Mesothelial cell of epicardium (in vitro differentiated cells): ENCODE data around the gene STK38L. TPM values are rescaled to one million over a fixed set of nuclear protein-coding genes. Genes with fewer than 3 reads are reported as not detected.

Experiments
- DNase-seq, 2 experiments: peaks; one replicate each; pipeline ENCODE4 v3.0.0; 2021; ENCODE audit warnings: low spot score in 2 of 2; ENCODE audit not compliant: unreplicated experiment in 2 of 2
- H3K27ac Mint-ChIP-seq: 2 replicates; pipeline ENCODE4 v1.8.0; 2021; ENCODE audit warnings: mixed read lengths
- H3K27me3 Mint-ChIP-seq: 2 replicates; pipeline ENCODE4 v1.8.0; 2021; ENCODE audit warnings: low read depth, mixed read lengths
- H3K36me3 Mint-ChIP-seq: 2 replicates; pipeline ENCODE4 v1.8.0; 2021; ENCODE audit warnings: mixed read lengths
- H3K4me1 Mint-ChIP-seq: 2 replicates; pipeline ENCODE4 v1.8.0; 2021; ENCODE audit warnings: mixed read lengths
- H3K4me3 Mint-ChIP-seq: 2 replicates; pipeline ENCODE4 v1.8.0; 2021; ENCODE audit warnings: mild to moderate bottlenecking, moderate library complexity, mixed read lengths
- H3K9me3 Mint-ChIP-seq: 2 replicates; pipeline ENCODE4 v1.8.0; 2021; ENCODE audit warnings: mixed read lengths
- CTCF ChIP-seq: fragments of 200-600 bp; sonication (generic); IDR thresholded peaks from one replicate; pipeline ENCODE4 v1.5.0; 2021; ENCODE audit warnings: antibody characterized with exemption; ENCODE audit not compliant: unreplicated experiment
- total RNA-seq: library from RNA; stranded (reverse); gene quantifications from 3 replicates; pipeline ENCODE4 v1.2.1, GENCODE V29; 2021

The STK38L gene
- total RNA-seq, 1 donor from 2014 or later, result 48.2 TPM

- Mint-ChIP-seq H3K27me3 (no peaks in the 10 kb centered on the region), H3K4me3 (no peak overlapping the region), H3K27ac (no peak overlapping the region), H3K9me3 (no peaks in the 10 kb centered on the region), H3K4me1 (no peaks in the 10 kb centered on the region), H3K36me3 (no peaks in the 10 kb centered on the region)
- no peak for DNase-seq
- TF ChIP-seq CTCF, result no peak
These were observed 107.4 kb downstream of the STK38L start for GRCh38 chr12:27351476-27351875.

- no peaks in the 10 kb centered on the region for H3K27me3 Mint-ChIP-seq
- no peak overlapping the region for H3K4me3 Mint-ChIP-seq
- no peaks in the 10 kb centered on the region for H3K9me3 Mint-ChIP-seq
- H3K4me1 Mint-ChIP-seq, result no peaks in the 10 kb centered on the region
- DNase-seq, result no peak
- TF ChIP-seq CTCF, result no peak
- H3K27ac Mint-ChIP-seq, result no peak overlapping the region
- no peaks in the 10 kb centered on the region for H3K36me3 Mint-ChIP-seq
These were observed 111.4 kb downstream of the STK38L start for GRCh38 chr12:27355486-27355885.

- Mint-ChIP-seq H3K4me3 (no peak overlapping the region), H3K36me3 (no peaks in the 10 kb centered on the region), H3K27me3 (no peaks in the 10 kb centered on the region), H3K9me3 (no peaks in the 10 kb centered on the region), H3K27ac (no peak overlapping the region), H3K4me1 (no peaks in the 10 kb centered on the region)
- TF ChIP-seq CTCF, result no peak
- DNase-seq, result no peak
These were observed 111.9 kb downstream of the STK38L start for GRCh38 chr12:27355979-27356378.

GRCh38 chr12:27359578-27360340, 115.7 kb downstream of the STK38L start:
- no peaks in the 10 kb centered on the region for H3K27me3 Mint-ChIP-seq
- H3K27ac Mint-ChIP-seq, result no peak overlapping the region
- H3K4me3 Mint-ChIP-seq, result no peak overlapping the region
- H3K36me3 Mint-ChIP-seq, result no peaks in the 10 kb centered on the region
- H3K4me1 Mint-ChIP-seq, result no peaks in the 10 kb centered on the region
- peaks cover 9% of the 10 kb centered on the region for H3K9me3 Mint-ChIP-seq
- DNase-seq, result no peak
- TF ChIP-seq CTCF, result no peak

GRCh38 chr12:27361372-27361771, 117.3 kb downstream of the STK38L start:
- H3K36me3 Mint-ChIP-seq, result no peaks in the 10 kb centered on the region
- H3K4me3 Mint-ChIP-seq, result no peak overlapping the region
- peaks cover 9% of the 10 kb centered on the region for H3K9me3 Mint-ChIP-seq
- TF ChIP-seq CTCF, result no peak
- H3K27ac Mint-ChIP-seq, result no peak overlapping the region
- DNase-seq, result no peak
- no peaks in the 10 kb centered on the region for H3K27me3 Mint-ChIP-seq
- H3K4me1 Mint-ChIP-seq, result no peaks in the 10 kb centered on the region
